HPDE6-E6E7 (cell line): Measurements from ENCODE around the gene UHMK1.
"Not testable (repeated sequence)": the region's sequence is repeated elsewhere in the genome, so short reads cannot be mapped to it uniquely, and the experiment has no call there.

ENCODE experiments used
- DNase-seq: peaks from one replicate; pipeline ENCODE4 v3.0.0; 2011; ENCODE audit warnings: missing footprints; ENCODE audit errors: extremely low spot score

UHMK1 gene

DNA sequence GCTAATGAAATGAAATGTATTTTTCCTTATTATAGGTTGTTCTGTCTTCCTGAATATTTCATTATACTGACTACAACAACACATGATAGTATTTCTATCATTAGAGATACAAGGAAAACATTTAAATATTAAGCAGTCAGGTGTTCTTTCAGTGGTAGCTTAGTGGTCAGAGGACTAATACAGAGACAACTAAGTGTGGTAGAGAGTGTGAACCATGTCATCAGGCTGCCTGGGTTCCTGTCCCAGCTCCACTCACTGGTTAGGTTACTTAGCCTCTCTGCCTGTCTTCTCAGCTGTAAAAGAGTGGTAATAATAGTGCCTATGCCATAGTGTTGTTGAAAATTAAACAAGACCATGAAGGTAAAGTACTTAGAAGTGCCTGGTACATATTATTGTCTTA lies 67.8 kb downstream of the UHMK1 start:
- DNase-seq, result no peak

DNA sequence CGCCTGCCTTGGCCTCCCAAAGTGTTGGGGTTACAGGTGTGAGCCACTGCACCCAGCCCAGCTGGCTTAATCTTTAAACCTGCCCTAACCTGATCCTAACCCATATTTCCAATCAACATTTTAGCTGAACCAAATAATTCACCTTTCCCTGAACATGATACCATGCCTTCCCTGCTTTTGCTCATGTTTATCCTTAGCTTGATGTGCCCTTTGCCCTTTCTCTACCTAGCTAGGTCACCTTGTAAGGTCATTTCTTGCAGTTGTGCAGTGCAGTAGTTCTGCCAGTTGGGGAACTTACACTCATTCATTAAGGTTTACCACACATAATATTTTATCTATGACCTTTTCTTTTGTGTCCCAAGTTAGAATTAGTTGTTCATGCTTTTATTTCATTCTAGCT lies 69.3 kb downstream of the UHMK1 start:
- DNase-seq, result no peak

- DNase-seq, result no peak
Observed at GRCh38 chr1:162568802-162569201, 71.2 kb downstream of the UHMK1 start.

GRCh38 chr1:162570718-162571117 lies 73.1 kb downstream of the UHMK1 start:
- DNase-seq, result no peak

DNA sequence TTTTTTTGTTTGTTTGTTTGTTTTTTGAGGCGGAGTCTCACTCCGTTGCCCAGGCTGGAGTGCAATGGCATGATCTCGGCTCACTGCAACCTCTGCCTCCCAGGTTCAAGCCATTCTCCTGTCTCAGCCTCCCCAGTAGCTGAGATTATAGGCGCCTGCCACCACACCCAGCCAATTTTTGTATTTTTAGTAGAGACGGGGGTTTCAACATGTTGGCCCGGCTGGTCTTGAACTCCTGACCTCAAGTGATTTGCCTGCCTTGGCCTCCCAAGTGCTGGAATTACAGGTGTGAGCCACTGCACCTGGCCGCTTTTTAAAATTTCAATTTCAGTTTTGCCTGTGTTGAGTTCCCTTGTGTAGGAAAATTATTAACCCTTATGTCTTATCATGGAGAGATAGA lies 73.5 kb downstream of the UHMK1 start:
- not testable (repeated sequence) for DNase-seq

DNA sequence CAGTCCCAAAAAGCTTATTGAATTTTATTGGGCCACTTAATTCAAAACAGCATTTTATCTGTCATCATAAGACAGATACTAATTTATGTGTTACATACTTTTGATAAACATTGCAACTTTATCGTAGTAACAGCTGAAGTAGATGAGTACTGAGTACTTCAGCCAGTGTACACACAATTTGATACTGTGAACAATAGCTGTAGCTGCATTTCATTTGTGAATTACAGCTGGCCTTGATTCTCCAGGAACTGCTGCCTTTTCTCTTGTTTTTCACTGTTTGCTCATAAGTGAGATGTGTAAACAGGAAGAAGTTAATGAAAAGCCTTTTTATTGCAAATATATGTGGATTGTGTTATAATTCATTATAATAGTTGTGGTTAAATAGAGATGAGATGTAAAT lies 74.1 kb downstream of the UHMK1 start:
- no peak for DNase-seq

DNA sequence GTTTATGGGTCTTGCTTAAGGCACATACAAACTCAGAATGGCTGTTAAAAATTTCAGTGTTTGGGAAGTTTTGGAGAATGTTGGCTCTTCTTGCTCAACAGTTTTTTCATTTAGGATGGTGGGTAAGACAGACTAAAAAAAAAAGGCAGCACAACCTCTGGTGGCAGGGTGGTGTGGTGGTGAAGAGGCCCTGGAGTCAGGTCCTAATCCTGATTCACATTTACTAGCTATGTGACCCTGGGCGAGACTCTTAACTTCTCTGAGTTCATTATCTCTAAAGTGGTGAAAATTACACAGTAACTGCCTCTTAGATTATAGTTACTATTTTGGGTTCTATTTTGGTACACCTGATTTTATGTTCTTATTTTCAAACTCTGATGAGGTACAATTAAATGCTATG lies 75.5 kb downstream of the UHMK1 start:
- no peak for DNase-seq

GRCh38 chr1:162578071-162578700 lies 80.6 kb downstream of the UHMK1 start:
- DNase-seq, result no peak

- DNase-seq, result no peak
Observed at GRCh38 chr1:162578936-162579335, 81.3 kb downstream of the UHMK1 start.
